Aorta (tissue), 5 donors: ENCODE measurements around the gene SP5. TPM values are rescaled to one million over a fixed set of nuclear protein-coding genes. Genes with fewer than 3 reads are reported as not detected.
"Not testable (repeated sequence)": the region's sequence is repeated elsewhere in the genome, so short reads cannot be mapped to it uniquely, and the experiment has no call there.

Experiments used
- ATAC-seq: fragments of 200-7000 bp; cut with Tn5 transposase; one replicate; pipeline ENCODE4 v1.9.1; 2022; ENCODE audit warnings: moderate library complexity; ENCODE audit not compliant: low FRiP score
- DNase-seq, 2 donors: peaks; one replicate each; pipeline ENCODE4 v3.0.0-alpha.2; 2020
- H3K27ac ChIP-seq, 2 donors: one replicate each; pipeline ENCODE4 v1.5.1; 2013; ENCODE audit warnings: low read length in 2 of 2, mild to moderate bottlenecking in 2 of 2, moderate library complexity in 2 of 2, control low read depth in 1 of 2, inconsistent platforms in 1 of 2, low read depth in 1 of 2
- H3K27me3 ChIP-seq, 2 donors: one replicate each; pipeline ENCODE4 v1.6.1; 2013; ENCODE audit warnings: control low read depth in 1 of 2, low read length in 1 of 2, mild to moderate bottlenecking in 1 of 2, moderate library complexity in 1 of 2; ENCODE audit not compliant: insufficient read depth in 2 of 2, control insufficient read depth in 1 of 2
- H3K36me3 ChIP-seq, 2 donors: one replicate each; pipeline ENCODE4 v1.6.1; 2013; ENCODE audit warnings: control low read depth in 1 of 2, low read length in 1 of 2, mild to moderate bottlenecking in 1 of 2; ENCODE audit not compliant: insufficient read depth in 2 of 2, control insufficient read depth in 1 of 2
- H3K4me1 ChIP-seq, 2 donors: one replicate each; pipeline ENCODE4 v1.6.1; 2013; ENCODE audit warnings: low read length in 2 of 2, control low read depth in 1 of 2, mild to moderate bottlenecking in 1 of 2, moderate library complexity in 1 of 2; ENCODE audit not compliant: insufficient read depth in 2 of 2, control insufficient read depth in 1 of 2
- H3K4me3 ChIP-seq, 2 donors: one replicate each; pipeline ENCODE4 v1.5.1; 2013; ENCODE audit warnings: low read length in 2 of 2, control low read depth in 1 of 2, mild to moderate bottlenecking in 1 of 2
- H3K9me3 ChIP-seq: one replicate; pipeline ENCODE4 v1.6.1; 2013; ENCODE audit warnings: mild to moderate bottlenecking, low read length; ENCODE audit not compliant: control insufficient read depth
- WGBS, 2 donors: extraction: QIAGEN DNeasy Blood & Tissue Kit; methylation state at CpG; one replicate each; pipeline ENCODE4 v1.1.7; 2013; 5-methylcytosine and 5-hydroxymethylcytosine counted together
- intact Hi-C, 2 donors: fragments of 100-400 bp; cut with DNase I; formaldehyde crosslinking; loops; one replicate each; pipeline versions ENCODE4 v1.14.2 to v1.15.0; 2022
- polyA plus RNA-seq, 2 donors: library from polyadenylated mRNA; stranded (reverse); fragments of 200-250 nt; gene quantifications; one replicate each; pipeline ENCODE4 v1.2.3, GENCODE V29; 2013
- total RNA-seq, 2 donors: library from RNA; stranded (reverse); fragmentation: NEBNext Ultra II Directional; extraction: Animal tissue kit (Norgen Biotek cat#: 25700); gene quantifications; one replicate each; pipeline ENCODE4 v1.2.1, GENCODE V29; 2021
- donor health status: healthy with polysubstance abuse.
- donor health status: Bipolar disorder and iron deficiency.
- donor health status: DM: no; HTN: no; CAD: no.
- donor health status: DM: no; HTN: no; CAD: no.
- donor health status: DM: yes; HTN: yes; CAD: no.

The SP5 gene
- total and polyA plus RNA-seq, 4 donors = 3.2 to 3.6 TPM; not detected in 2

DNA sequence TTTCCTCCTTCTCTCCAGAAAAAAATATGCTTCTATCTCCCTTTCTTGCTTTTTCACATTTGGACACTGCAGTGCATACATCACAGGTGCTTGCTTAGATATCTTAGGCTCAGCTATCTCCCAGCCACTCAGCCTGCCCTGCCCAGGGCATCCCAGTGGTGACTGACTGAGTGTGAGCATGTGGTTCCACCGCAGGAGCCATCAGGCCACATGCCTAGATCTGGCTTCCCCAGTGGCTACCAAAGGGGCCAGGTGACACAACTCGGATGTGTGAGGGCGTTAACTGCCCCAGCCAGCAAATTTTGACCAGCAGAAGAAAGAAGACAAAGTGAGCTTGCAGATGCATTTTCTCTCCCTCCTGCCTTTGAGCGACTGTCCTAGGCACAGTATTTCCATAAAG, 25.5 kb downstream of the SP5 start:
- no peak overlapping the region for H3K4me3 ChIP-seq
- H3K36me3 ChIP-seq = no peaks in the 10 kb centered on the region
- WGBS, 2 donors = 83 to 88% methylated on average over 4 of the region's 4 CpGs
- intact Hi-C loops = no loop called here
- H3K9me3 ChIP-seq = no peaks in the 10 kb centered on the region
- DNase-seq (no peak), ATAC-seq (peak; percentile 44)
- H3K27me3 ChIP-seq = peaks cover 0 to 2% of the 10 kb centered on the region in 2 donors
- H3K4me1 ChIP-seq = no peaks in the 10 kb centered on the region
- H3K27ac ChIP-seq = no peak overlapping the region

DNA sequence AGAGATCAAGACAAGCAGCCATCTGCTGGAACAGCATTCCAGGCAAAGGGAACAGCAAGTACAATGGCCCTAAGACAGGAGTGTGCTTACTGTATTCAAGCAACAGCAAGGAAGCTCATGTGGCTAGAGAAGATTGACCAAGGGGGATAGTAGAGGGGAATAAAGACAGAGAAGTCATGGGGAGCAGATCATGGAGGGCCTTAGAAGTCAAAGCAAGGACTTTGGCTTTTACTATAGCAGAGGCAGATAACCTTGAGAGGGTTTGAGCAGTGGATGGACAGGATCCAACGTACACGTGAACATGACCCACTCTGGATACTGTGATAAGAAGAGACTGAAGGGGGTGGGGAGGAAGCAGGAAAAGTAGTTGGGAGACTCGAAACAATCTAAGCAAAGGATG, 26.9 kb downstream of the SP5 start:
- no peaks in the 10 kb centered on the region for H3K4me1 ChIP-seq
- DNase-seq = no peak
- intact Hi-C loops = no loop called here
- H3K36me3 ChIP-seq = no peaks in the 10 kb centered on the region
- H3K27ac ChIP-seq = no peak overlapping the region
- no peak for ATAC-seq
- no peak overlapping the region for H3K4me3 ChIP-seq
- WGBS, 2 donors = 78 to 95% methylated on average over 3 of the region's 3 CpGs
- H3K9me3 ChIP-seq = no peaks in the 10 kb centered on the region
- H3K27me3 ChIP-seq = peaks cover 0 to 2% of the 10 kb centered on the region in 2 donors

DNA sequence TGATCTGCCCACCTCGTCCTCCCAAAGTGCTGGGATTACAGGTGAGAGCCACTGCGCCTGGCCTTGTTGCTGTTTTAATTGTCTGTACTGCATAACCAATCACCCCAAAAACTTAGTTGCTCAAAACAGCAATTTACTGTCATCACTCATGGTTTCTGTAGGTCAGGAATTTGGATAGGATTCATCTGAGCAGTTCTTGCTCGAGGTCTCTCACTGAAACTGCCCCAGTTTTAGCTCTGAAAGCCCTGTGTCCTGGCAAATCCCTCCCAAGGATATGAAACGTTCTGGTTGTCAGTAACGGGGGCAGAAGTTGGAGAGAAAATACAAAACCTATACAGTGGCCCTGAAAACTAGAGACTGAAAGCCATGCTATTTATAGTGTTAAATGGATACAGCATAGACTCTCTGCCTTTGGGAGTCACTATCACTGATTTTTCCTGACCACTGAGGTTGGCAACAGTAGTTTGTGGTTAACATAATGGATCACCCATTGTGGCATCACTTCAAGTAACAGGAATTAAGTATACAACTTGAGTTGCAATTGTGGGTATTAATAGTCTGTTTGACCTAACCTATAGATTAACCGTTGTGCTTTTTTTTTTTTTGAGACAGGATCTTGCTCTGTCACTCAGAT, 27.9 kb downstream of the SP5 start:
- H3K27ac ChIP-seq = no peak overlapping the region
- intact Hi-C loops = no loop called here
- no peak overlapping the region for H3K4me3 ChIP-seq
- WGBS, 2 donors = 79 to 83% methylated on average over 6 of the region's 6 CpGs
- H3K27me3 ChIP-seq = peaks cover 0 to 2% of the 10 kb centered on the region in 2 donors
- H3K4me1 ChIP-seq = no peaks in the 10 kb centered on the region
- H3K36me3 ChIP-seq = no peaks in the 10 kb centered on the region
- ATAC-seq (no peak), DNase-seq (no peak)
- H3K9me3 ChIP-seq = no peaks in the 10 kb centered on the region

DNA sequence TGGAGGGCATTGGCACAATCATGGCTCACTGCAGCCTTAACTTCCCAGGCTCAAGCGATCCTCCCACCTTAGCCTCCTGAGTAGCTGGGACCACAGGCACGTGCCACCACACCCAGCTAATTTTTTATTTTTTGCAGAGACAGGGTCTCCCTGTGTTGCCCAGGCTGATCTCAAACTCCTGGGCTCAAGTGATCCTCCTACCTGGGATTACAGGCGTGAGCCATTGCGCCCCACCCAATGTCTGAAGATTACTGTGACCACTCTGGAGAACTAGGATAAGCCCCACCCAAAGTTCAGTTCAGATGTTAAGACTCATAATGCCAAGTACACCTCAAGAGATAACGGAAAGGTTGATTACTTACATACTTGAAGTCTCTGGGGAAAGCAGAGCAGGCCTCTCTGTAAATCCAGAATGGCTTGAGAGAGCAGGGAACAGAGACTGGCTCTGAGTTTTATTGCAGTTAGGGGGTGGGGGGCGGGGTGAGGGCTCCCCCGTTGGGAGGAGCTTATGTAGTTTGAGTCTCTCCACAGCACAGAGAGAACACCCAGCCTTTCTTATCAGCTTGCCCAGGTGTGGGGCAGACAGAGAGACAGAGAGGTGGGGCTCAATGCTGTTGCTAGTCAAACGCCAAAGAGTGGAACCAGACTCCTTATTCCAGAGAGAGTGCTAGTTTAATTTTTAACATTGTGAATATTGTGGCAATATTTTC, 28.5 kb downstream of the SP5 start:
- H3K27ac ChIP-seq = no peak overlapping the region
- intact Hi-C loops = no loop called here
- no peaks in the 10 kb centered on the region for H3K9me3 ChIP-seq
- H3K4me3 ChIP-seq = no peak overlapping the region
- peaks cover 0 to 2% of the 10 kb centered on the region in 2 donors for H3K27me3 ChIP-seq
- ATAC-seq (no peak), DNase-seq (no peak)
- H3K36me3 ChIP-seq = no peaks in the 10 kb centered on the region
- 69 to 71% methylated on average over 8 of the region's 8 CpGs for WGBS, 2 donors
- H3K4me1 ChIP-seq = no peaks in the 10 kb centered on the region

DNA sequence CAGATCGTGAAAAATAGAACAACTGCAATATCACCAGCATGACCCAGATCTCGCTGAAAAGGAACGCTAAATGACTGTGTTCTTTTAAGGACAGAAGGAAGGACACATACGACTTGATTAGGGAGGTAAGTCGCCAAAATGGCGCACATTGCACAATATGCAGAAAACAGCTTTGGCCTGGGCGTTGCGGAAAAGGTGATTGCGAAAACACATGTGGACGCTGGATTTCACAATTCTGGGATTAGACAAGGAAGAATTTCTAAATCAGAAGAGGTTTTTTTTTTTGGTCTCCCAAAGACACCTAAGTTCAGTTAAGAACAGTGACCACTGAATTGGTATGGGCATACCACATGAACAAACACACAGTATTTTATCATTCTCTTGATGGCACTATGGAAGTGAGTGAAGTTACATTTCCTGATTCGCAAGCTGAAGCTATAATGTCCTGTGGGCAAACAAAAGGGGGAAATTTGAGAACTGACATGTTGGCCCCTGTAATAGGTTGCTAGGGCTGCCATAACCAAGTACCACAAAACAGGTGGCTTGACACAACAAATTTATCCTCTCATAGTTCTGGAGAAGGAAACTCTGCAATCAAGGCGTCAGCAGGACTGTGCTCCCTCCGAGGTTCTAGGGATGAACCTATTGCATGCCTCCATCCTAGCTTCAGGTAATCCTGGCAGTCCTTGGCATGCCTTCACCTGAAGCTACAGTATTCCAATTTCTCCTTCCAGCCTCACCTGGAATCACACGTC, 29.3 kb downstream of the SP5 start:
- peaks cover 0 to 2% of the 10 kb centered on the region in 2 donors for H3K27me3 ChIP-seq
- WGBS, 2 donors = 90 to 93% methylated on average over 14 of the region's 14 CpGs
- ATAC-seq (no peak), DNase-seq (no peak)
- H3K36me3 ChIP-seq = no peaks in the 10 kb centered on the region
- H3K4me1 ChIP-seq = no peaks in the 10 kb centered on the region
- intact Hi-C loops = no loop called here
- H3K4me3 ChIP-seq = no peak overlapping the region
- H3K27ac ChIP-seq = no peak overlapping the region
- no peaks in the 10 kb centered on the region for H3K9me3 ChIP-seq

DNA sequence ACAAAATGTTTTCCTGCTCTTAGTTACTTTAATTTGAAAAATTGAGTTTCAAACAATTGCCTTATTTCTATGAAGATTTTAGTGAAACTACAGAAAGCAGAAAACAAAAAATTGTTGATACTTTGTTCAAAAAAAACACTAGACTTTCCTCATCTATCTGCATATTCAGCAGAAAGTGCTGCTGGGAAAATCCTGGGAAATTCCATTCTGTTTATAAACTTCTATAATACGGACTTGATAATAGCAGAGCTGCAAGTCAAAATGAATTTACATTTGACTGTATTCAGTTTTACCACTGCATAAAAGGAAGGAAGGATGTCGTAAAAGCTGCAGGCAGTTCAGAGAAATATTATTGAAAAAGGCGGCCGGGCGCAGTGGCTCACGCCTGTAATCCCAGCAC, 30.2 kb downstream of the SP5 start:
- Histone ChIP-seq H3K36me3 (no peaks in the 10 kb centered on the region), H3K9me3 (no peaks in the 10 kb centered on the region), H3K4me1 (no peaks in the 10 kb centered on the region), H3K27ac (no peak overlapping the region), H3K4me3 (no peak overlapping the region), H3K27me3 (peaks cover 0 to 2% of the 10 kb centered on the region in 2 donors)
- no peak for DNase-seq
- WGBS, 2 donors = 76% methylated on average over 6 of the region's 6 CpGs
- intact Hi-C loops = no loop called here
- ATAC-seq = no peak

DNA sequence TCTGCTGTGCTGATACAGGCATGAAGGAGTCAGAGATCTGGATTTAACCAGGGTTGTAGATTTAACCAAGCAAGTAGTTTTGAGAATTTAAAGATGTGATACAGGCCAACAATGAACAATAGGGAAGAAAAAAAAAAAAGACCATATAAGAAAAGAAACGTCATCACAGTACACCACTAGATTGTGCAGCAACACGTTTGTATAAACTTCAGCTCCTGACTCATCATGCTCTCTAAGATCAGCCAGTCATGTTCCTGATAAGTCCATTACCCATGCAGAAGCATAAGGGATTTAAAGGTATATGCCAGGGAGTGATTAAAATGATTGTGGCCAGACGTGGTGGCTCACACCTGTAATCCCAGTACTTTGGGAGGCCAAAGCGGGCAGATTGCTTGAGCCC, 32.8 kb downstream of the SP5 start:
- intact Hi-C loops = no loop called here
- no peaks in the 10 kb centered on the region for H3K9me3 ChIP-seq
- WGBS, 2 donors = 54 to 67% methylated on average over 4 of the region's 4 CpGs
- H3K4me1 ChIP-seq = no peaks in the 10 kb centered on the region
- ATAC-seq (no peak), DNase-seq (no peak)
- peaks cover 0 to 2% of the 10 kb centered on the region in 2 donors for H3K27me3 ChIP-seq
- no peaks in the 10 kb centered on the region for H3K36me3 ChIP-seq
- no peak overlapping the region for H3K4me3 ChIP-seq
- H3K27ac ChIP-seq = no peak overlapping the region

DNA sequence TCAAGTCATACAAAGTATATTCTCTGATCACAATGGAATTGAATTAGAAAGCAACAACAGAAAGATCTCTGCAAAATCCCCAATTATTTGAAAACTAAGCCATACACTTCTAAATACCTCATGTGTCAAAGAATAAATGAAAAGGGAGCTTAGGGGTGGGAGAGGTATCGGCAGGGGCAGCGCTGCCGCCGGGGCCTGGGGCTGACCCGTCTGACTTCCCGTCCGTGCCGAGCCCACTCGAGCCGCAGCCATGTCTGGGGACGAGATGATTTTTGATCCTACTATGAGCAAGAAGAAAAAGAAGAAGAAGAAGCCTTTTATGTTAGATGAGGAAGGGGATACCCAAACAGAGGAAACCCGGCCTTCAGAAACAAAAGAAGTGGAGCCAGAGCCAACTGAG, 36.4 kb downstream of the SP5 start:
- ATAC-seq, H3K36me3 ChIP-seq, H3K4me3 ChIP-seq, H3K9me3 ChIP-seq, H3K4me1 ChIP-seq, H3K27ac ChIP-seq, intact Hi-C loops, H3K27me3 ChIP-seq, DNase-seq: not testable (repeated sequence)
- 93 to 95% methylated on average over 12 of the region's 12 CpGs for WGBS, 2 donors

DNA sequence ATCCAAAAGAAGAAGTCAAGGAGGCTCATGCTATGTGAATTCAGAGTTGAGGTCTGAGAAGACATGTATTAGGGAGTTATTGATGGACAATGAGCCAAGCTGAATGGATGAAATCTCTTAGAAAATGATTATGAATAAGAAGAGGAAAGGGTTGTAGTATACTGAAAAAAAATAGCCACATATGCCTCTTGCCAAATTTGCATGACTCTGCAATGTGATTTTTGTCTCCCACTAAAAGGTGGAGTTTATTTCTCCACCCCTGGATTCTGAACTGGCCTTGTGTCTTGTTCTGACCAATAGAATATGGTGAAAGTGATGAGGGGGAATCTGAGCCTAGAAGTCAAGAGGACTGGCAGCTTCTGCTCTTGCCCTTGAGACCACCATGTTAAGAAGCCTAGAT, 46.4 kb downstream of the SP5 start:
- no peaks in the 10 kb centered on the region for H3K9me3 ChIP-seq
- intact Hi-C loops = no loop called here

More for the DNA sequence above, 46.4 kb downstream of the SP5 start:
- no peak overlapping the region for H3K4me3 ChIP-seq
- no peaks in the 10 kb centered on the region for H3K36me3 ChIP-seq
- ATAC-seq = no peak
- H3K4me1 ChIP-seq = no peaks in the 10 kb centered on the region
- no peak for DNase-seq
- H3K27ac ChIP-seq = no peak overlapping the region
- H3K27me3 ChIP-seq = no peaks in the 10 kb centered on the region
